Subcutaneous adipose tissue (tissue), 4 donors: ENCODE data around the gene TNFRSF6B. TPM values are rescaled to one million over a fixed set of nuclear protein-coding genes. Genes with fewer than 3 reads are reported as not detected.

Experiments used
- total RNA-seq, 4 donors: library from RNA; depleted of rRNA; stranded (reverse); fragments of >200 nt; gene quantifications; one replicate each; pipeline ENCODE4 v1.1.0, GENCODE V29; 2016
- TF ChIP-seq, protein P1 (sequence below): fragments of 450-650 bp; IDR thresholded peaks from one replicate; pipeline ENCODE4 v1.5.1; 2016; ENCODE audit warnings: low read depth, mild to moderate bottlenecking, control low read depth, antibody characterized with exemption, moderate library complexity

Gene TNFRSF6B, protein sequence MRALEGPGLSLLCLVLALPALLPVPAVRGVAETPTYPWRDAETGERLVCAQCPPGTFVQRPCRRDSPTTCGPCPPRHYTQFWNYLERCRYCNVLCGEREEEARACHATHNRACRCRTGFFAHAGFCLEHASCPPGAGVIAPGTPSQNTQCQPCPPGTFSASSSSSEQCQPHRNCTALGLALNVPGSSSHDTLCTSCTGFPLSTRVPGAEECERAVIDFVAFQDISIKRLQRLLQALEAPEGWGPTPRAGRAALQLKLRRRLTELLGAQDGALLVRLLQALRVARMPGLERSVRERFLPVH
- total RNA-seq = 10 to 100 TPM in 2 of 4 donors, 1 to 10 TPM in 2; 1.1 to 41.6 (median 10.8) TPM

DNA sequence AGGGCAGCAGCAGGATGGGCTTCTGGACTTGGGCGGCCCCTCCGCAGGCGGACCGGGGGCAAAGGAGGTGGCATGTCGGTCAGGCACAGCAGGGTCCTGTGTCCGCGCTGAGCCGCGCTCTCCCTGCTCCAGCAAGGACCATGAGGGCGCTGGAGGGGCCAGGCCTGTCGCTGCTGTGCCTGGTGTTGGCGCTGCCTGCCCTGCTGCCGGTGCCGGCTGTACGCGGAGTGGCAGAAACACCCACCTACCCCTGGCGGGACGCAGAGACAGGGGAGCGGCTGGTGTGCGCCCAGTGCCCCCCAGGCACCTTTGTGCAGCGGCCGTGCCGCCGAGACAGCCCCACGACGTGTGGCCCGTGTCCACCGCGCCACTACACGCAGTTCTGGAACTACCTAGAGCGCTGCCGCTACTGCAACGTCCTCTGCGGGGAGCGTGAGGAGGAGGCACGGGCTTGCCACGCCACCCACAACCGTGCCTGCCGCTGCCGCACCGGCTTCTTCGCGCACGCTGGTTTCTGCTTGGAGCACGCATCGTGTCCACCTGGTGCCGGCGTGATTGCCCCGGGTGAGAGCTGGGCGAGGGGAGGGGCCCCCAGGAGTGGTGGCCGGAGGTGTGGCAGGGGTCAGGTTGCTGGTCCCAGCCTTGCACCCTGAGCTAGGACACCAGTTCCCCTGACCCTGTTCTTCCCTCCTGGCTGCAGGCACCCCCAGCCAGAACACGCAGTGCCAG, at the start of gene TNFRSF6B:
Gene TNFRSF6B, plus strand, starts transcription at position 25 of the 729 bp plus-strand sequence. Its CDS starts 116 bp downstream, at position 141.
- TF ChIP-seq, protein P1, sequence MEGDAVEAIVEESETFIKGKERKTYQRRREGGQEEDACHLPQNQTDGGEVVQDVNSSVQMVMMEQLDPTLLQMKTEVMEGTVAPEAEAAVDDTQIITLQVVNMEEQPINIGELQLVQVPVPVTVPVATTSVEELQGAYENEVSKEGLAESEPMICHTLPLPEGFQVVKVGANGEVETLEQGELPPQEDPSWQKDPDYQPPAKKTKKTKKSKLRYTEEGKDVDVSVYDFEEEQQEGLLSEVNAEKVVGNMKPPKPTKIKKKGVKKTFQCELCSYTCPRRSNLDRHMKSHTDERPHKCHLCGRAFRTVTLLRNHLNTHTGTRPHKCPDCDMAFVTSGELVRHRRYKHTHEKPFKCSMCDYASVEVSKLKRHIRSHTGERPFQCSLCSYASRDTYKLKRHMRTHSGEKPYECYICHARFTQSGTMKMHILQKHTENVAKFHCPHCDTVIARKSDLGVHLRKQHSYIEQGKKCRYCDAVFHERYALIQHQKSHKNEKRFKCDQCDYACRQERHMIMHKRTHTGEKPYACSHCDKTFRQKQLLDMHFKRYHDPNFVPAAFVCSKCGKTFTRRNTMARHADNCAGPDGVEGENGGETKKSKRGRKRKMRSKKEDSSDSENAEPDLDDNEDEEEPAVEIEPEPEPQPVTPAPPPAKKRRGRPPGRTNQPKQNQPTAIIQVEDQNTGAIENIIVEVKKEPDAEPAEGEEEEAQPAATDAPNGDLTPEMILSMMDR = no peak

DNA sequence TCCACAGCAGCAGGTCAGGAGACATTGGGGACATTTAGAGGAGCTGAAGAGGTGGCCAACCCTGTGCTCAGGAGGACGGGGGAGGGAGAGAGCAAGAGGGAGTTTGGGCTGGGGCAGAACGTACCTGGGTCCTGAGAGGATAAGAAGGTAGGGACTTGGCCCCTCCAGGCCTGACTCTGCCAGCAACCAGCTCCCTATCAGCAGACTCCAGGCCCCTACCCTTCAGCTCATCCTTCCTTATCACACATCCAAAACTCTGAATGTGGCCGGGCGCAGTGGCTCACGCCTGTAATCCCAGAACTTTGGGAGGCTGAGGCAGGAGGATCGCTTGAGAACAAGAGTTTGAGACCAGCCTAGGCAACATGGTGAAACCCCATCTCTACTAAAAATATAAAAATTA, 48.3 kb upstream of the TNFRSF6B start:
- TF ChIP-seq, protein P1 = no peak

DNA sequence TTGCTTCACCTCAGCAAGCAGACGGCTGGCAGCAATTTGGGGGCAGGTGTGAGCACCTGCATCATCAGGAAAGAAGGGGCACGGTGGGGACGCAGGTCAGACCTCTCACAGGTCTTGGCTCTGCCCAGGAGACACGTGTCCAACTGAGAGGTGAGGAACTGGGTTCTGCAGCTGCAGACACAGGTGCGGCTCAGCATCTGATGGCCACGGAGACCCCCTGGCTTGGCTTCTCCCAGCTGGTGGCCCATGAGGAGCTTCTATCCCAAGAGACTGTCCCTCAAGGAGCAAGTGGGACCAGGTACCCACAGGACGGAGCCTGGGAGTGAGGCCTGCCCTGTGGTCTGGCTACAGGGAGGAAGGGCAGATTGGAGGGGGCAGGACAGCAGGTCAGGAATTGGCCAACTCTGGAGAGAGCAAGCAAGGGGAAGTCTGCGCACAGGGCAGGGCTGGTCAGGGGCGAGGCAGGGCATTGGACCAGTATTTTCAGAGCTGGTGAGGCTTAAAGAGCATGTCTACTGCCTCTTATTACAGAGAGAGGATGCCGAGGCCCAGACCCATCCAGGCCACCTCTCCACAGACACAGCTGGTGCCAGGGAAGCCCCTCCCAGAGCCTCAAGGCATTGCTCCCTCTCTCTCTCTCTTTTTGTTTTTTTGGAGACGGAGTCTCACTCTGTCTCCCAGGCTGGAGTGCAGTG, 47.4 kb upstream of the TNFRSF6B start:
- TF ChIP-seq, protein P1 = no peak

DNA sequence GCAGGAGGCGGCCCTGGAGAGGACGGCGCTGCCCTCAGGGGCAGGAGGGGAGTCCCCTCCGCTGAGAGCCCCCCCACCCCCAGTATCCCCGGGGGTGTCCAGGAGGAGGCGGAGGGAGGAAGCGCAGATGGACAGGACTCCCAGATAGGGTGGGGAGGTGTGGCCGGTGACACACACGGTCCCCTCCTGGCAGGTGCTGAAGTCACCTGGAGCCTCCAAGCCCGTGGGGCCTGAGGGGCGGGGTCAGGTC, 44.6 kb upstream of the TNFRSF6B start:
- TF ChIP-seq, protein P1 = no peak

DNA sequence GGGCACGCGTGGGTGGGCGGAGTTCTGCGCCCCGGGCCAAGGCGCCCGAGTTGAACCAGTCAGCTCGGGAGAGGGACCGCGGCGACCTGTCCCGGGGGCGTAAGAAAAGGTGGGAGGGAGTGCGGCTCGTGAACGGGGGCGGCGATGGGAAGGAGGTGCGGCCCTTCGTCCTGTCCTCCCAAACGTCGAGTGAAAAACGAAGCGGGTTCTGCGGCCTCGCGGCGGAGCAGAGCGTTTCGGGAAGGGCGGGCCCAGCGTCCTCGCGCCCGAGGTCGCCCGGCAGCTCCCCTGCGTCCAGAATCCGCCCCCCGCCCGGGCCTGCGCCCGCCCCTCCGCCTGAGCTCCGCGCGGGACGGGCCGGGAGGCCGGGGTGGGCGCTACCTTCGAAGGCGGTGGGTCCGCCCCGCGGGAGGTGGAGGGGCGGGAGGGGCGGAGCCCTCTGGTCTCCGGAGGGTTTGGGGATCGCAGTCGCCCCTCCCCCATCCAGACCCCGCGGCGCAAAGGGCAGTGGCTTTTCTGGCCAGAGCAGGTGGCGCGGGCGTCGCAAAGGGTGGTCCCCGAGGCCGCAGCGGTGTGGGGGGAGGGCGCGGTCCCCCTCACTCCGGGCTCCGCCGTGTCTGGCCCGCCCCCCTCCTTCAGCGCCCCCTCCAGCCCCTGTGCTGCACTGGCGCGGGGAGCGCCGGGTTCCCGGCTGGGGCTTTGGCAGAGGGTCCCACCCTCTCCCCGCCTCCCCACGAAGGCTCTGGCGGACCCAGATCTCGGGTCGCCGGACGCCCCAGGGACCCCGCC, 44.1 kb upstream of the TNFRSF6B start:
- TF ChIP-seq, protein P1 = no peak

DNA sequence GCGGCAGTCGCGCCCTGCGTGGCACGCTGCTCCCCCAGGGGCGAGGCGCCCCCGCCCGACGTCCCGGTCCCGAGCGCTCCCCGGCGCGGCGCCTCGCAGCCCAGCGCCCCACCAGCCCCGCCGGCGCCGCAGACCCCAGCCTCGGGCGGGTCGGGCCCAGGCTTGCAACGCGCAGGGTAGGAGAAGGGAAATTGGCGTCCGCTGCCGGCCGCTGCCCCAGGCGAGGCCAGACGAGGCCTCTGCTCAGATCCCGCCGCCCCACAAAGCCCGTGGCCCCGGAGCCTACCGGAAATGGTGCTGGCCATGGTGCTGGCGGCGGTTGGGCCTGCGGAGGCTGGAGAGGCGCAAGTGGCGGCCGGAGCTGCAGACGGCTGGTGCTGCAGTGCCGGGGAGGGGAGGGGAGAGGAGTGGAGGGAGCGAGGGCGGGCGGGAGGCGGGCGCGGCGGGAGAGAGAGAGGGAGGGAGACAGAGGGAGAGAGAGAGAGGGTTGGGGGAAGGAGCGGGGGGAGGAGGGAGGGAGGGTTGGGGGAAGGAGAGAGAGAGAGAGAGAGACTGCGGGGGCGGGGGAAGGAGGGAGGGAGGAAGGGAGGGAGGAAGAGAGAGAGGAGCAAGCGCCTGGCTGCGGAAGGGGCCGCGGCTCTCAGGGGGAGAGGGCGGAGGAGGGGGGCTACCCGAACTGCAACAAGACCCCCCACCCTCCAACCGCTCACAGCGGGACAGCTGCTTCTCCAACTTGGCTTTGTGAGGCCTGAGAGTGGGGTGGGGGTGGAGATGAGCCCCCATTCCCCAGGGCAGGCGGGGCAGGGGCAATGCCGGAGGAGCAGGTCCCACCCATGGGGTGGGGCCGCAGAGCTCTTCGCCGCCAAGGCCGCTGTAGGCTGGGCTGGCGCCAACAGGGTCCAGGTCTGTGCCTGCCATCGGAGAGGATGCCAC, 43.1 kb upstream of the TNFRSF6B start, which contains the start of gene STMN3:
Gene STMN3, minus strand, starts transcription at position 384 of the 933 bp plus-strand sequence. Its CDS starts 79 bp downstream, at position 305.
- TF ChIP-seq, protein P1 = no peak
